ENCODE results near the gene MAN2B1. TPM values are rescaled to one million over a fixed set of nuclear protein-coding genes. Genes with fewer than 3 reads are reported as not detected.
A peak's percentile ranks its signal among the peaks of the same experiment; 100 is the strongest.

MAN2B1 gene
- total RNA-seq, 3 donors from 2014 or later: 45.6 to 118 (median 49.0) TPM

DNA sequence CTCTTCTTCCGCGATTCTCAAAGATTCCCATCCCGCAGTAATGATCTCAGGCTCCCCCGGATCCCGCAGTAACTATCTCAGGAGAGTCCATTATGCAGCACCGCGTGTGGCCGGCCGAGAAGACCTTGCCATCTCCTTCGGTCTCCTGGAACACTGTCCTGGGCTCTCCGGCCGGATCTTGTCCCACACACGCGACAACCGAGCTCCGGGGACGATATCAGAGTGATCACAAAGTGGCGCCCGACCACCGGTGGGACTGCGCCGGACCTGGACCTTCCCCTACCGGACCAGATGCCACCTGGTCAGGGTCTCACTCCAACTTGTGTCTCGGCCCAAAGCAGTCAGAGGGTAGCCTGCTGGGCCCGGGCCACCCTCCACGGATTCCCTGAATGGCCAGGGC, 24.0 kb downstream of the MAN2B1 start:
- Histone ChIP-seq H3K4me1 (no peaks in the 10 kb centered on the region), H3K4me3 (no peak overlapping the region), H3K27ac (no peak overlapping the region), H3K27me3 (no peaks in the 10 kb centered on the region), H3K9me3 (no peaks in the 10 kb centered on the region), H3K36me3 (no peaks in the 10 kb centered on the region)
- intact Hi-C loops (cut with DNase I; ENCODE audit: low total_unique reads): loop anchor here (5.0 kb wide), 1 partner anchor 875 kb away; the partner anchor contains the start of gene ZNF441
- DNase-seq (ENCODE audit: low spot score in 2 of 2): no peak
- TF ChIP-seq POLR2AphosphoS5 (IDR thresholded peaks at IDR 0.05) (no peak), POLR2A (IDR thresholded peaks at IDR 0.05) (no peak), CTCF (IDR thresholded peaks at IDR 0.05) (no peak)

DNA sequence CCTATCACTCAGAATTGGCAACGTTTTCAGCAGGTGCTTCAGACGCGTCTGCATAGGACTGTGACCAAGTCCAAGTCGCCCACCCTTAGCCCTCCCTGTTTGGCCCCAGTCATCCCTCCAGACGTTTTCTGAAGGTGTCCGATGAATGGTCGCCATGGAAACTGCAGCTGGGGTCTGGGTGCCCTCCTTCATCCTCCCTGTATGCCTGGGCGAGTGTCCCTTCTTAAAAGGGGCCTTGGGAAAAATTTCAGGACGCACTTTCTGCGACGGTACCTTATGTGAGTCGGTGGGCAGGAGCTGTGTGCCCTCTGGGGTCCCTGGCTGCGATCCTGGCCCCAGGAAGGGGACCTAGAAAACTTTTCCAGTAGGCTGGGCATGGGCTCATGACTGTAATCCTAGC, 25.1 kb downstream of the MAN2B1 start:
- intact Hi-C loops (cut with DNase I; ENCODE audit: low total_unique reads): loop anchor here (5.0 kb wide), 1 partner anchor 874 kb away; the partner anchor contains the start of gene ZNF441
- H3K4me1 ChIP-seq: no peaks in the 10 kb centered on the region
- H3K27me3 ChIP-seq: no peaks in the 10 kb centered on the region
- H3K36me3 ChIP-seq: no peaks in the 10 kb centered on the region
- H3K27ac ChIP-seq: no peak overlapping the region
- H3K4me3 ChIP-seq: no peak overlapping the region
- no peak for TF ChIP-seq CTCF (IDR thresholded peaks at IDR 0.05)
- no peak for TF ChIP-seq POLR2A (IDR thresholded peaks at IDR 0.05)
- no peaks in the 10 kb centered on the region for H3K9me3 ChIP-seq
- DNase-seq (ENCODE audit: low spot score in 2 of 2): no peak

DNA sequence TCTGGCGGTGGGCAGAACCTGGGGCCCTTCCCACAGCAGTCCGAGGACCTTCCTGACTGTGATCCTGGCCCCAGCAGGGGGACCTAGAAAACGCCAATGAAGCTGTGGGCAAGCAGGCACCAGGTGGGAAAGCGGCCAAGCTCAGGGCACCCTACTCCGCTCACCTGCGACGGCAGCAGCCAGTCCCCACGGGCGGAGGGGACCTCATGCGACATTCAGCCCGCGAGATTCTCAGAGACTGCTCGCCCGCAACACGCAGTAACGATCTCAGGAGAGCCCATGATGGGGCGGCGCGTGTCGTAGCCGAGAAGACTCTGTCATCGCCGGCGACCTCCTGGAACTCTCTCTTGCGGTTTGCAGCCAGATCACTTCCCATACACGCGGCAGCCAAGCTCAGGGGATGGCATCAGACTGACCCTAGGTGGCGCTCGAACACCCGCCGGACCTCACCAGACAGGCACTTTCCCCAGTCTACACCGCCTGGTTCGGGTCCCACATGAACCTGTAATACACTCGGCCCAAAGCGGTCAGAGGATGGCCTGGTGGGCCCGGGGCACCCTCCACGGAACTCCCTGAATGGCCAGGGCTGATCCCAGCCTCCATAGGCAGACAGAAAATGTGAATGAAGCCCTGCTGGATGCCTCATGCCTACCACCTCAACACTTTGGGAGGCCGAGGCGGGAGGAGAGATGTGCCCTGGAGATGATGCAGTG, 26.5 kb downstream of the MAN2B1 start:
- peak overlapping the region in 1 of 2 donors; percentile 7 for H3K27ac ChIP-seq
- intact Hi-C loops (cut with DNase I; ENCODE audit: low total_unique reads): loop anchor here (5.0 kb wide), 1 partner anchor 873 kb away; the partner anchor contains the start of gene ZNF441
- TF ChIP-seq CTCF (IDR thresholded peaks at IDR 0.05): peak; percentile 27 to 66 (median 55)
- TF ChIP-seq POLR2A (IDR thresholded peaks at IDR 0.05): no peak
- peak in 1 of 3 donors; percentile 17 for TF ChIP-seq POLR2AphosphoS5 (IDR thresholded peaks at IDR 0.05)
- H3K36me3 ChIP-seq: no peaks in the 10 kb centered on the region
- H3K9me3 ChIP-seq: no peaks in the 10 kb centered on the region
- DNase-seq (ENCODE audit: low spot score in 2 of 2): peak; percentile 64 to 80
- no peaks in the 10 kb centered on the region for H3K4me1 ChIP-seq
- H3K4me3 ChIP-seq: peak overlapping the region in 2 of 3 donors; percentile 24 to 62
- no peaks in the 10 kb centered on the region for H3K27me3 ChIP-seq

DNA sequence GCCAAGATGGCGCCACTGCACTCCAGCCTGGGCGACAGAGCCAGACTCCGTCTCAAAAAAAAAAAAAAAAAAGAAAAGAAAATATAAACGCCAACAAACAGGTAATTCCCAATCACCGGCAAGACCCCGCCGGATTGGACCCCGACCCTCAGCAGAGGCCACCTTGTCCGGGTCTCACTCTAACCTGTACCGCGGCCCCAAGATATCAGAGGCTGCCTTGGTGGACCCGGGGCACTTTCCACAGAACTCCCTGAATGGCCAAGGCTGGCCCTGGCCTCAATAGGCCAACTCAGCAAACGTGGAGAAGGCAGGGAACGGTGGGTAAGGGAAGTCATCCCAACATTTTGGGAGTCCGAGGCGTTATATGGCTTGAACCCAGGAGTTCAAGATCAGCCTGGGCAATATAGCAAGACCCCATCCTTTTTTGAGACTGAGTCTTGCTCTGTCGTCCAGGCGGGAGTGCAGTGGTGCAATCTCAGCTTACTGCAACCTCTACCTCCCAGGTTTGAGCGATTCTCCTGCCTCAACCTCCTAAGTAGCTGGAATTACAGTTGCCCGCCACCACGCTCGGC, 27.8 kb downstream of the MAN2B1 start:
- Histone ChIP-seq H3K36me3 (no peaks in the 10 kb centered on the region), H3K4me3 (no peak overlapping the region), H3K27me3 (no peaks in the 10 kb centered on the region), H3K4me1 (no peaks in the 10 kb centered on the region), H3K27ac (no peak overlapping the region), H3K9me3 (no peaks in the 10 kb centered on the region)
- no peak for TF ChIP-seq POLR2A (IDR thresholded peaks at IDR 0.05)
- TF ChIP-seq CTCF (IDR thresholded peaks at IDR 0.05): no peak
- no peak for TF ChIP-seq POLR2AphosphoS5 (IDR thresholded peaks at IDR 0.05)
- no peak for DNase-seq (ENCODE audit: low spot score in 2 of 2)
- intact Hi-C loops (cut with DNase I; ENCODE audit: low total_unique reads): no loop called here

DNA sequence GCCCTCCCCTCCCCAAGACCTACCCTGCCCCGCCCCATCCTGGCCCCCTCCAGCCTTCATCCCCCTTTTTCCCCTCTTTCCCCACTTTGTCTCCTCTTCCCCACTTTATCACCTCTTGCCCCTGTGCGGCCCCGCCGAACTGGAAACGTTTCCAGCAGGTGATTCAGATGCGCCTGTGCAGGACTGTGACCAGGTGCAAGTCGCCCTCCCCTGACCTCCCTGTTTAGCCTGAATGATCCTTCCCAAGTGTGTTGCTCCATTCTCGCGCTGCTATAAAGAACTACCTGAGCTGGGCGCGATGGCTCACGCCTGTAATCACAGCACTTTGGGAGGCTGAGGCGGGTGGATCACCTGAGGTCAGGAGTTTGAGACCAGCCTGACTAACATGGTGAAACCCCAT, 29.9 kb downstream of the MAN2B1 start:
- TF ChIP-seq POLR2AphosphoS5 (IDR thresholded peaks at IDR 0.05) (no peak), POLR2A (IDR thresholded peaks at IDR 0.05) (no peak), CTCF (IDR thresholded peaks at IDR 0.05) (no peak)
- no peak overlapping the region for H3K27ac ChIP-seq
- intact Hi-C loops (cut with DNase I; ENCODE audit: low total_unique reads): no loop called here
- no peaks in the 10 kb centered on the region for H3K27me3 ChIP-seq
- no peak for DNase-seq (ENCODE audit: low spot score in 2 of 2)
- H3K36me3 ChIP-seq: no peaks in the 10 kb centered on the region
- H3K4me3 ChIP-seq: no peak overlapping the region
- H3K4me1 ChIP-seq: no peaks in the 10 kb centered on the region
- H3K9me3 ChIP-seq: no peaks in the 10 kb centered on the region
